SU-DHL-6 (cell line): ENCODE measurements around the gene SH3BGRL2.

Experiments used
- H2AFZ ChIP-seq: fragments of 200-600 bp; sonication (generic); 2 replicates; pipeline ENCODE4 v1.6.1; 2014; ENCODE audit warnings: low read depth, mild to moderate bottlenecking, moderate library complexity, mixed read lengths, antibody characterized with exemption, low read length; ENCODE audit not compliant: severe bottlenecking
- H3F3A ChIP-seq: fragments of 200-600 bp; shearing (Covaris generic); 2 replicates; pipeline ENCODE4 v1.6.0; 2016; ENCODE audit warnings: antibody characterized with exemption, mild to moderate bottlenecking; ENCODE audit not compliant: insufficient read depth
- H3K27ac ChIP-seq: fragments of 200-600 bp; sonication (generic); 2 replicates; pipeline ENCODE4 v1.5.1; 2016; ENCODE audit warnings: low read depth, mild to moderate bottlenecking, low read length, moderate library complexity, mixed read lengths
- H3K27me3 ChIP-seq: fragments of 200-600 bp; sonication (generic), shearing (Covaris generic); 2 replicates; pipeline ENCODE4 v1.6.0; 2014; ENCODE audit warnings: mild to moderate bottlenecking, low read length
- H3K36me3 ChIP-seq: fragments of 200-600 bp; sonication (generic); 2 replicates; pipeline ENCODE4 v1.6.1; 2014; ENCODE audit warnings: mild to moderate bottlenecking, low read length, mixed read lengths
- H3K4me2 ChIP-seq: fragments of 300-600, 200-600 bp; shearing (Covaris generic), sonication (generic); 2 replicates; pipeline ENCODE4 v1.6.0; 2014; ENCODE audit warnings: low read length, low read depth, mild to moderate bottlenecking; ENCODE audit not compliant: poor library complexity, severe bottlenecking
- H3K4me3 ChIP-seq: fragments of 200-600 bp; sonication (generic); 2 replicates; pipeline ENCODE4 v1.5.1; 2014; ENCODE audit warnings: antibody characterized with exemption, low read length, mild to moderate bottlenecking, mixed read lengths; ENCODE audit not compliant: insufficient read depth, poor library complexity, severe bottlenecking
- H3K79me2 ChIP-seq: fragments of 200-600 bp; sonication (generic); 2 replicates; pipeline ENCODE4 v1.6.1; 2014; ENCODE audit warnings: mild to moderate bottlenecking, low read length, moderate library complexity; ENCODE audit not compliant: insufficient read depth
- H3K9ac ChIP-seq: fragments of 200-600 bp; sonication (generic); 2 replicates; pipeline ENCODE4 v1.7.0; 2014; ENCODE audit warnings: mild to moderate bottlenecking, low read length
- H3K9me2 ChIP-seq: fragments of 200-600 bp; sonication (generic); replicated peaks from 2 replicates; pipeline ENCODE4 v1.6.1; 2014; ENCODE audit warnings: low read length; ENCODE audit not compliant: insufficient read depth
- H3K9me3 ChIP-seq: fragments of 200-600 bp; sonication (generic); 2 replicates; pipeline ENCODE4 v1.6.1; 2014; ENCODE audit warnings: low read length, mixed read lengths; ENCODE audit not compliant: insufficient read depth
- H4K20me1 ChIP-seq: fragments of 200-600 bp; sonication (generic); 2 replicates; pipeline ENCODE4 v1.6.1; 2014; ENCODE audit warnings: low read depth, mild to moderate bottlenecking, antibody characterized with exemption, low read length, moderate library complexity, mixed read lengths
- EZH2phosphoT487 ChIP-seq: fragments of 200-600 bp; sonication (generic), shearing (Covaris generic); conservative IDR thresholded peaks from 2 replicates; pipeline ENCODE4 v1.6.1; 2018; ENCODE audit warnings: mild to moderate bottlenecking, antibody characterized with exemption, low read length, moderate library complexity, mixed read lengths
- TF ChIP-seq, protein P1 (sequence below): fragments of 200-600 bp; sonication (generic); IDR thresholded peaks from one replicate; pipeline ENCODE4 v1.5.1; 2017; ENCODE audit warnings: antibody characterized with exemption, mild to moderate bottlenecking, low read length, moderate library complexity; ENCODE audit not compliant: insufficient read depth, poor library complexity, severe bottlenecking

Gene SH3BGRL2

GRCh38 chr6:79710127-79710526 is 79.0 kb downstream of the SH3BGRL2 start:
- Histone ChIP-seq H3K4me2 (no peak overlapping the region), H3K9me2 (no peaks in the 10 kb centered on the region), H3K27me3 (no peaks in the 10 kb centered on the region), H3K27ac (no peak overlapping the region), H3K36me3 (no peaks in the 10 kb centered on the region), H2AFZ (no peak overlapping the region), H4K20me1 (no peaks in the 10 kb centered on the region), H3K9ac (no peak overlapping the region), H3K9me3 (no peaks in the 10 kb centered on the region), H3K79me2 (no peaks in the 10 kb centered on the region), H3K4me3 (no peak overlapping the region), H3F3A (no peaks in the 10 kb centered on the region)
- TF ChIP-seq, protein P1, sequence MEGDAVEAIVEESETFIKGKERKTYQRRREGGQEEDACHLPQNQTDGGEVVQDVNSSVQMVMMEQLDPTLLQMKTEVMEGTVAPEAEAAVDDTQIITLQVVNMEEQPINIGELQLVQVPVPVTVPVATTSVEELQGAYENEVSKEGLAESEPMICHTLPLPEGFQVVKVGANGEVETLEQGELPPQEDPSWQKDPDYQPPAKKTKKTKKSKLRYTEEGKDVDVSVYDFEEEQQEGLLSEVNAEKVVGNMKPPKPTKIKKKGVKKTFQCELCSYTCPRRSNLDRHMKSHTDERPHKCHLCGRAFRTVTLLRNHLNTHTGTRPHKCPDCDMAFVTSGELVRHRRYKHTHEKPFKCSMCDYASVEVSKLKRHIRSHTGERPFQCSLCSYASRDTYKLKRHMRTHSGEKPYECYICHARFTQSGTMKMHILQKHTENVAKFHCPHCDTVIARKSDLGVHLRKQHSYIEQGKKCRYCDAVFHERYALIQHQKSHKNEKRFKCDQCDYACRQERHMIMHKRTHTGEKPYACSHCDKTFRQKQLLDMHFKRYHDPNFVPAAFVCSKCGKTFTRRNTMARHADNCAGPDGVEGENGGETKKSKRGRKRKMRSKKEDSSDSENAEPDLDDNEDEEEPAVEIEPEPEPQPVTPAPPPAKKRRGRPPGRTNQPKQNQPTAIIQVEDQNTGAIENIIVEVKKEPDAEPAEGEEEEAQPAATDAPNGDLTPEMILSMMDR: no peak
- no peak for TF ChIP-seq EZH2phosphoT487

DNA sequence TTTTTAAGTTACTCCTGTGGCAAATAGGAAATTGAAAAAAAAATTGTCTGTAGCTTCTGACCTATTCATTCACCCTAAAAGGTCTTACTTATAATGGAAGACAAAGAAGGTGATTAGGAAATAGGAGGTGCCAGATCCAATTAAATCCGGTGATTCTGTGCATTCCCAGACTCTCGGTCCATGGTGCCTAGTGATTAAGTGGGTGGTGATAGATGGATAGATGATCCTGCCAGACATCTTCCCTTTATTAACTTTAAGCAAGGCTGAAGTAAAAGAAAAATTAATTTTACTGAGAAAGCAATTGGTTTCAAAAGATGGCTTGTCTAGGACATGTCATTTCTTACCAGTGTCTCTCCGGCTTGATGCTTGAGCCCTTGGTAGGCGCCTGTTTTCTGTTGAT is 80.0 kb downstream of the SH3BGRL2 start:
- H3K9ac ChIP-seq: no peak overlapping the region
- no peaks in the 10 kb centered on the region for H3K36me3 ChIP-seq
- H3K79me2 ChIP-seq: no peaks in the 10 kb centered on the region
- H3K4me3 ChIP-seq: no peak overlapping the region
- no peak overlapping the region for H3K4me2 ChIP-seq
- no peaks in the 10 kb centered on the region for H3F3A ChIP-seq
- H3K27me3 ChIP-seq: no peaks in the 10 kb centered on the region
- TF ChIP-seq EZH2phosphoT487: no peak
- TF ChIP-seq, protein P1: no peak
- no peaks in the 10 kb centered on the region for H3K9me3 ChIP-seq
- H2AFZ ChIP-seq: no peak overlapping the region
- H3K27ac ChIP-seq: no peak overlapping the region
- H4K20me1 ChIP-seq: no peaks in the 10 kb centered on the region
- H3K9me2 ChIP-seq: no peaks in the 10 kb centered on the region

- H3K4me3 ChIP-seq: no peak overlapping the region
- H2AFZ ChIP-seq: no peak overlapping the region
- H4K20me1 ChIP-seq: no peaks in the 10 kb centered on the region
- H3K9ac ChIP-seq: no peak overlapping the region
- H3K9me2 ChIP-seq: no peaks in the 10 kb centered on the region
- H3K4me2 ChIP-seq: no peak overlapping the region
- no peaks in the 10 kb centered on the region for H3K9me3 ChIP-seq
- H3K27me3 ChIP-seq: no peaks in the 10 kb centered on the region
- H3K27ac ChIP-seq: no peak overlapping the region
- no peak for TF ChIP-seq EZH2phosphoT487
- TF ChIP-seq, protein P1: no peak
- no peaks in the 10 kb centered on the region for H3K79me2 ChIP-seq
- H3K36me3 ChIP-seq: no peaks in the 10 kb centered on the region
- H3F3A ChIP-seq: no peaks in the 10 kb centered on the region
Observed at GRCh38 chr6:79712144-79712543, 81.0 kb downstream of the SH3BGRL2 start.
